Astrocyte (in vitro differentiated cells and primary cell): ENCODE data around the gene CCDC78. TPM values are rescaled to one million over a fixed set of nuclear protein-coding genes. Genes with fewer than 3 reads are reported as not detected.

Experiments used
- DNase-seq: peaks from one replicate; pipeline ENCODE4 v3.0.0-alpha.2; 2010; ENCODE audit warnings: low read depth
- FAIRE-seq: peaks from 2 replicates; lab custom pipeline; 2011; peaks lifted over from hg19 to GRCh38; lab: Jason Lieb, UNC
- H2AFZ ChIP-seq: 2 replicates; pipeline ENCODE4 v1.6.0; 2012; ENCODE audit warnings: low read depth, low read length, inconsistent platforms
- H3K27ac ChIP-seq: 2 replicates; pipeline ENCODE4 v1.5.1; 2011; ENCODE audit warnings: low read depth, low read length, inconsistent platforms
- H3K27me3 ChIP-seq: 2 replicates; pipeline ENCODE4 v1.6.0; 2011; ENCODE audit warnings: low read length, inconsistent platforms; ENCODE audit not compliant: insufficient read depth
- H3K36me3 ChIP-seq: 2 replicates; pipeline ENCODE4 v1.5.1; 2011; ENCODE audit warnings: low read length, inconsistent platforms; ENCODE audit not compliant: insufficient read depth
- H3K4me1 ChIP-seq: 2 replicates; pipeline ENCODE4 v1.5.1; 2011; ENCODE audit warnings: low read length, inconsistent platforms; ENCODE audit not compliant: insufficient read depth
- H3K4me2 ChIP-seq: 2 replicates; pipeline ENCODE4 v1.6.0; 2012; ENCODE audit warnings: low read length, inconsistent platforms
- H3K4me3 ChIP-seq: 2 replicates; pipeline ENCODE4 v1.5.1; 2011; ENCODE audit warnings: low read depth, mild to moderate bottlenecking, low read length, inconsistent platforms; ENCODE audit not compliant: insufficient read depth
- H3K79me2 ChIP-seq: 2 replicates; pipeline ENCODE4 v1.6.0; 2012; ENCODE audit warnings: mild to moderate bottlenecking, low read length, inconsistent platforms; ENCODE audit not compliant: insufficient read depth
- H3K9ac ChIP-seq: 2 replicates; pipeline ENCODE4 v1.6.0; 2012; ENCODE audit warnings: mild to moderate bottlenecking, low read length, inconsistent platforms
- H3K9me3 ChIP-seq: 2 replicates; pipeline ENCODE4 v1.5.1; 2012; ENCODE audit warnings: low read depth, mild to moderate bottlenecking, low read length, inconsistent platforms; ENCODE audit not compliant: insufficient read depth
- H4K20me1 ChIP-seq: 2 replicates; pipeline ENCODE4 v1.6.0; 2012; ENCODE audit warnings: low read length, inconsistent platforms; ENCODE audit not compliant: insufficient read depth
- H3K27ac Mint-ChIP-seq: one replicate; pipeline ENCODE4 v1.8.0; 2021; ENCODE audit warnings: mild to moderate bottlenecking, mixed read lengths; ENCODE audit not compliant: unreplicated experiment
- H3K27me3 Mint-ChIP-seq: one replicate; pipeline ENCODE4 v1.8.0; 2021; ENCODE audit warnings: low read depth, mixed read lengths; ENCODE audit not compliant: unreplicated experiment
- H3K36me3 Mint-ChIP-seq: one replicate; pipeline ENCODE4 v1.8.0; 2021; ENCODE audit warnings: low read depth, mixed read lengths; ENCODE audit not compliant: unreplicated experiment
- H3K4me1 Mint-ChIP-seq: one replicate; pipeline ENCODE4 v1.8.0; 2021; ENCODE audit warnings: low read depth, mixed read lengths; ENCODE audit not compliant: unreplicated experiment
- H3K4me3 Mint-ChIP-seq: one replicate; pipeline ENCODE4 v1.8.0; 2021; ENCODE audit warnings: mild to moderate bottlenecking, moderate library complexity, mixed read lengths; ENCODE audit not compliant: unreplicated experiment
- H3K9me3 Mint-ChIP-seq: one replicate; pipeline ENCODE4 v1.8.0; 2021; ENCODE audit warnings: mild to moderate bottlenecking, mixed read lengths; ENCODE audit not compliant: unreplicated experiment
- EZH2 ChIP-seq: IDR thresholded peaks from 2 replicates; pipeline ENCODE4 v1.6.1; 2012; ENCODE audit warnings: mild to moderate bottlenecking, low read length, inconsistent platforms; ENCODE audit not compliant: insufficient read depth
- total RNA-seq: library from RNA; stranded (reverse); gene quantifications from 2 replicates; pipeline ENCODE4 v1.2.1, GENCODE V29; 2021
- TF ChIP-seq, protein P1 (sequence below): IDR thresholded peaks from 2 replicates; pipeline ENCODE4 v1.5.1; 2011; ENCODE audit warnings: low read depth, mild to moderate bottlenecking, inconsistent platforms, low read length, moderate library complexity; ENCODE audit not compliant: insufficient read depth

Gene CCDC78
- total RNA-seq, 1 donor from 2014 or later, result 4.7 TPM

DNA sequence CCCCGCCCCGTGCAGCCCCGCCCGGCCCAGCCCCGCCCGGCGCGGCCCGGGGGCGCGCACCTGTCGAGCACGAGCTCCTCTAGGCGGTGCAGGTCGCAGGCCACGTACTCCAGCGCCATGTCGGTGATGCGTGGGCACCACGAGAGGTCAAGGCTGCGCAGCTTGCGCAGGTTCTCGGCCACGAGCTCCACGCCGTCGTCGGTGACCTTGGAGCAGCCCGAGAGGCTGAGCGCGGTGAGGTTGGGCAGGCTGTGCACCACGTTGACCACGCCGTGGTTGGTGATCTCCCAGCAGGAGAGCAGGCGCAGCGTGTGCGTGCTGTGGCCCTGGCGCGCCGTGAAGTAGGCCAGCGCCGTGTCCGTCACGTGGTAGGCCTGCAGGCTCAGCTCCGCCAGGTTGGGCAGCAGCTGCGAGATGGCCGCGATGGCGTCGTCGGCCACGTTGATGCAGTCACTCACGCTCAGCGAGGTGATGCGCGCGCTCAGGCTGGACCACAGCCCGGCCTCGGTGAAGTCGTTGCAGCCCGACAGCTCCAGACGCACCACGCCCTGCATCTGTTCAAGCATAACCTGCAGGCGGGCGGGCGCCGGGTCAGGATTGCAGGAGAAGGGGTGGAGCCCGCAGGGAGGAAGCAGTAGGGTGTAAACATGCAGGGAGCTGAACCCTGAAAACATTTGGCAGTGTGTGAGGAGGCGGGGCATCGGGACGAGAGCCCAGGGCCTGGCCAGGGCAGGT is 30.7 kb downstream of the CCDC78 start:
- Histone ChIP-seq H2AFZ (no peak overlapping the region), H3K27me3 (peaks cover 13% of the 10 kb centered on the region), H3K27ac (no peak overlapping the region), H4K20me1 (no peaks in the 10 kb centered on the region), H3K36me3 (no peaks in the 10 kb centered on the region), H3K9ac (no peak overlapping the region), H3K4me1 (no peaks in the 10 kb centered on the region), H3K4me2 (no peak overlapping the region), H3K79me2 (no peaks in the 10 kb centered on the region), H3K4me3 (no peak overlapping the region), H3K9me3 (no peaks in the 10 kb centered on the region)
- H3K4me1 Mint-ChIP-seq, result peaks cover 2% of the 10 kb centered on the region
- no peak overlapping the region for H3K27ac Mint-ChIP-seq
- H3K36me3 Mint-ChIP-seq, result no peaks in the 10 kb centered on the region
- TF ChIP-seq, protein P1, sequence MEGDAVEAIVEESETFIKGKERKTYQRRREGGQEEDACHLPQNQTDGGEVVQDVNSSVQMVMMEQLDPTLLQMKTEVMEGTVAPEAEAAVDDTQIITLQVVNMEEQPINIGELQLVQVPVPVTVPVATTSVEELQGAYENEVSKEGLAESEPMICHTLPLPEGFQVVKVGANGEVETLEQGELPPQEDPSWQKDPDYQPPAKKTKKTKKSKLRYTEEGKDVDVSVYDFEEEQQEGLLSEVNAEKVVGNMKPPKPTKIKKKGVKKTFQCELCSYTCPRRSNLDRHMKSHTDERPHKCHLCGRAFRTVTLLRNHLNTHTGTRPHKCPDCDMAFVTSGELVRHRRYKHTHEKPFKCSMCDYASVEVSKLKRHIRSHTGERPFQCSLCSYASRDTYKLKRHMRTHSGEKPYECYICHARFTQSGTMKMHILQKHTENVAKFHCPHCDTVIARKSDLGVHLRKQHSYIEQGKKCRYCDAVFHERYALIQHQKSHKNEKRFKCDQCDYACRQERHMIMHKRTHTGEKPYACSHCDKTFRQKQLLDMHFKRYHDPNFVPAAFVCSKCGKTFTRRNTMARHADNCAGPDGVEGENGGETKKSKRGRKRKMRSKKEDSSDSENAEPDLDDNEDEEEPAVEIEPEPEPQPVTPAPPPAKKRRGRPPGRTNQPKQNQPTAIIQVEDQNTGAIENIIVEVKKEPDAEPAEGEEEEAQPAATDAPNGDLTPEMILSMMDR, result no peak
- peak; percentile 82 for TF ChIP-seq EZH2
- DNase-seq, result no peak
- no peak for FAIRE-seq
- peaks cover 39% of the 10 kb centered on the region for H3K27me3 Mint-ChIP-seq
- no peak overlapping the region for H3K4me3 Mint-ChIP-seq
- no peaks in the 10 kb centered on the region for H3K9me3 Mint-ChIP-seq

DNA sequence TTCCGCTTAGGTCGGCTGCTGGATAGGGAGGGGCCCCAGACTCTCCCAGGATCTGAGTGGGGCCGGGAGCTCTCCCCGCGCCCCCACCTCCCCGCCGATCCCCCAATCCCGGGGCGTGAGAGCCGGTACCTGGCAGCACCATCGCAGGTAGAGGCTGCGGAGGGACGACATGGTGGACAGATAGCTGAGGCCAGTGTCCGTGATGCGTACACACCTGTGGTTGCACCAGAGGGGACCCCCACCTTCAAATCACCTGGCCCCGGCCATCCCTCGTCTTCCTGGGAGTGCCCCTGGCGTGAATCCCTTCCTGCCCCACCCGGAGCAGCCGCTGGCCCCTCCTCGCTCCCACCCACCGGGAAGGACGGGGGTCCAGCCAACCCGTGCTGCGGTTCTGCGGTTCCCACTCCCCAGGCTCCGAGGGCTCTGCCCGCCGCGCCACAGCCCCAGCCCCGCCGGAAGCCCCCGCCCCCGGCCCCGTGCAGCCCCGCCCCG is 31.3 kb downstream of the CCDC78 start:
- no peak overlapping the region for H3K4me2 ChIP-seq
- no peaks in the 10 kb centered on the region for H4K20me1 ChIP-seq
- H3K4me1 ChIP-seq, result no peaks in the 10 kb centered on the region
- Mint-ChIP-seq H3K9me3 (no peaks in the 10 kb centered on the region), H3K4me3 (no peak overlapping the region), H3K27ac (no peak overlapping the region), H3K27me3 (peaks cover 39% of the 10 kb centered on the region), H3K36me3 (no peaks in the 10 kb centered on the region), H3K4me1 (peaks cover 2% of the 10 kb centered on the region)
- no peak for FAIRE-seq
- H3K9ac ChIP-seq, result no peak overlapping the region
- TF ChIP-seq EZH2, result peak; percentile 6
- TF ChIP-seq, protein P1, result no peak
- H3K4me3 ChIP-seq, result no peak overlapping the region
- no peaks in the 10 kb centered on the region for H3K36me3 ChIP-seq
- peaks cover under 1% of the 10 kb centered on the region for H3K79me2 ChIP-seq
- no peaks in the 10 kb centered on the region for H3K9me3 ChIP-seq
- H2AFZ ChIP-seq, result no peak overlapping the region
- no peak for DNase-seq
- H3K27ac ChIP-seq, result no peak overlapping the region
- H3K27me3 ChIP-seq, result peaks cover 13% of the 10 kb centered on the region
